SW480 (cell line): ENCODE data around the gene TSC22D2.

Source experiments
- DNase-seq: peaks from one replicate; pipeline ENCODE4 v3.0.0-alpha.2; 2016; ENCODE audit warnings: low spot score

Gene TSC22D2

DNA sequence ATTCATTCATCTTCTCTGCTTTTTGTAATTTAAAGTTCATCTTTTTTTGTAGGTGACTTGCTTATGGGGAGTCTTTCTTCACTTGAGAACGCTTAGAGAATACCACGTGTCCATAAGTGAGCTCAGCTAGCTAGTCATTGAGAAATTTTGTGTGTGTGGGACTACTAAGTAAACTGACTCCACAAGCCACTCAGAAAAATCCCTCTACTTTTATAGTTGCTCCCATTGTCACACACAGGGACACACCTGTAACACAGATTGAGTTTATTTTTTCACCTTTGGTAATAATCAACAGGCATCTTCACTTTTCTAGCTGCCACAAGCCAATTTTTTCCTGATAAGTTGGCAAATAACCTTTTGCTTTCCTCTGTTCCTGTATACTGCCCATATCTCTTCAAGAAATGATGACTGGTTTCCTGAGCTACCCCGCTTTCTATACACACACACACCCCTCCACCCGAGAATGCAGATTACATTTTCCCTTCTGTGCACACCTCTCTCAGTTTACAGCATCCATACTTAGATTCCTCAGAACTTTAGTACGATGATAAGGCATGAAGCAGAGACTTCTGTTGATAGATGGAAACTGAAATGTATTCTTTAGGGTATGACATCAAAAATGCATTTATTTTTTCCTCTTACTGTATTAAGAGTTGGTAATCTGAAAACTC is 4.6 kb downstream of the TSC22D2 start:
- peak; percentile 36 for DNase-seq

- DNase-seq = no peak
Measured at GRCh38 chr3:150414258-150414657, 6.2 kb downstream of the TSC22D2 start.

GRCh38 chr3:150414959-150415358 is 6.9 kb downstream of the TSC22D2 start:
- no peak for DNase-seq

DNA sequence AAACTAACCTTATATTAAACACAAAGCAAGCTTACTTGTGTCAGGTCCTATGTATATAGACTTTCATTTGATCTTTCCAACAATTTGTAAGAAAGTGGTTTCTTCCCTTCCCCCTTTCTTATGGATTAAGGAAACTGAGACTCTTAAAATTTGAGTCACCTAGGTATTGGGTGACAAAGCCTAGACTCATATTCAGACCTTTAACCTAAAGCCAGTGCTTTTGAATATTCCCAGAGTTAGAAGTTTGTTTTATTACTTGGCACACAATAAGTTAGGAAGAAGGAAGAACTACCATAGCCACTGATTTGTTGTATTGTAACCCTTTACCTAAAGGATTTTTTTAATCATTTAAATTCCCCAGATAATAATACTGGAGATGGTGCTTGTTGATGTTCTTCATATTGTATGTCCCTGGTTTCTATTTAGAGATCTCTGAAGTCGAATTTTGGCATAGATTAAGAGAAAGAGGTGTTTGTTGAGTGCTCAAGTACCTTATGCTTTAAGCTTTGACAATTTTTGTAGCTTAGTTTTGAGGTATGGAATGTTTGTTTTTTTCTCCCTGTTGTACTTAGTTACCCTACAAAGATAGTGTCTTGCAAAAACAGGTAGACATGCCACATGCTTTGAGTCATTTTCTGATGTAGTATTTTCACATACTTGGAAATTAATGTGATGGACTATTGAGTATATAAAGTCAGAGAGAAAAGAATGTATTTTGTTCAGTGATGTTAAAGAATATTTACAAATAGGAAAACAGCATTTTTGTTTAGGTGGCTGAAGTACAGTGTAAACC is 11.2 kb downstream of the TSC22D2 start:
- DNase-seq = no peak

- no peak for DNase-seq
Measured at GRCh38 chr3:150419959-150420358, 11.9 kb downstream of the TSC22D2 start.

- no peak for DNase-seq
Measured at GRCh38 chr3:150421256-150421655, 13.2 kb downstream of the TSC22D2 start.

DNA sequence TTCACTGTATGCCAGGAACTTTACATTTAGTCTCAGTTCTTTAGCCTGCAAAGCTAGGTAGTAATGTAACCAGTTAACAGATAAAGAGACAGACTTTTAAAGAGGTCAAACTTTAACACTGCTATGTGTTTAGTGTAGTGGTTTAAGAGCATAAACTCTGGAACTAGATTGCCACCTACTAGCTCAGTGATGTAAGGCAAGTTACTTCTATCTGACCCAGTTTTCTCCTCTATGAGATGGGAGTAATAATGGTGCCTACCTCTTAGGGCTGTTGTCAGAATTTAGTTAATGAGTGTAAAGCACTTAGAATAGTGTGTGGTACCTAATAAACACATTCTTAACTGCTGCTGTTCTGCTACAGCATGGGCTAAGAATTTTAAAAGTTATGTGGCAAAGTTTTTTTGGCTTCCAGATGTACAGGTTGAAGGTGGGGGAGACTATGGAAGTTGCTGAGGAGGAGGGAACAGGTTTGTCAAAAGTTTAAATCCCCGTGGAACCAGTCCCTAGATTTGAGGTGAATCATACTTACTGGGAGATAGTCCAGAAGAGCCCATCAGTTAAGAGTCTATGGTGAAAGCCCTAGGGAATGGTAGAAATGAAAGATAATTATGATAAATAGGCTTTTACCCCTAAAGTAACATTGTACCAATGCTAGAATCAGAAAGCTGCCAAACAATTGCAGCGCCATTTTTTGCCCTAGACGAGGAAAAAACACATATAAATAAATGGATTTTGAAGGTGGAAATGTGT is 13.9 kb downstream of the TSC22D2 start:
- DNase-seq = no peak

GRCh38 chr3:150422907-150423306 is 14.8 kb downstream of the TSC22D2 start:
- no peak for DNase-seq

DNA sequence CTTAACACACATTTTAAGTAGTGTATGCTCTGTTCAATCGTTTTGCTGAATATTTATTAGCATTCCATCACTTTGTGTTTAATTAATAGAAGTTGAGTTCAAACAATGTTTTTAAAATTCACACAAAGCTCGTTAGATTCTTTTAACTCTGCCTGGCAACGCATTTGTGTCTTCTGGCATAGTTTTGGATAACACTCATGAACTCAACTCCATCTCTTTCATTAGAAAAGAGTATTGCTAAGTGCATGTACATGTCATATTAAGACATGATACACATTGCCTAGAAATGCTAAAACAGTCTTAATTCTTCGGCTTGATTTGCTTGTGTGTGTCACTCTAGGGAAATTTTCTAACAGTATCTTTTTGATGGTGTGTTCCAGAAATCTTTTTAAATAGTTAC is 15.7 kb downstream of the TSC22D2 start:
- no peak for DNase-seq

- no peak for DNase-seq
Measured at GRCh38 chr3:150426292-150426691, 18.2 kb downstream of the TSC22D2 start.

DNA sequence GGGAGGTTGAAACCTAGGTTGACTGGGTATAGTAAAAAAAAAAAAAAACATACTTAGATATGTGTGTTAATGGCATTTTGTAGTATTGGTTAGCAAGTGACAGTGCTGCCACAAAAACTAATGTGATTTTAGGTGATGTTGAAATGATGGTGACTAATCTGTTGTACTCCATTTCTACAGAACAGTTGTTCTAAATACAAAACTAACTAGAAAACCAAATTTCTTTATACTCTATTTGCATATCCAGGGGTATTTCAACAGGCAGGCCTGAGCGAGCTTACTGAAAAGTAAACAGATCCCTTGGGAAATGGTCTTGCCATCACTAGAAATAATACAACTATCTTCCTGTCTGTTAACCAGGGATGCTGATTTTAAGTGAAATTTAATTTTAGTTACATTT is 20.5 kb downstream of the TSC22D2 start:
- no peak for DNase-seq

- DNase-seq = no peak
Measured at GRCh38 chr3:150429767-150430671, 21.9 kb downstream of the TSC22D2 start.

GRCh38 chr3:150433347-150433746 is 25.2 kb downstream of the TSC22D2 start:
- no peak for DNase-seq

- DNase-seq = no peak
Measured at GRCh38 chr3:150434234-150434633, 26.1 kb downstream of the TSC22D2 start.

GRCh38 chr3:150436161-150436560 is 28.1 kb downstream of the TSC22D2 start:
- DNase-seq = no peak

GRCh38 chr3:150439657-150440056 is 31.6 kb downstream of the TSC22D2 start:
- no peak for DNase-seq

GRCh38 chr3:150443331-150443741 is 35.2 kb downstream of the TSC22D2 start:
- DNase-seq = no peak

- no peak for DNase-seq
Measured at GRCh38 chr3:150444371-150444770, 36.3 kb downstream of the TSC22D2 start.

DNA sequence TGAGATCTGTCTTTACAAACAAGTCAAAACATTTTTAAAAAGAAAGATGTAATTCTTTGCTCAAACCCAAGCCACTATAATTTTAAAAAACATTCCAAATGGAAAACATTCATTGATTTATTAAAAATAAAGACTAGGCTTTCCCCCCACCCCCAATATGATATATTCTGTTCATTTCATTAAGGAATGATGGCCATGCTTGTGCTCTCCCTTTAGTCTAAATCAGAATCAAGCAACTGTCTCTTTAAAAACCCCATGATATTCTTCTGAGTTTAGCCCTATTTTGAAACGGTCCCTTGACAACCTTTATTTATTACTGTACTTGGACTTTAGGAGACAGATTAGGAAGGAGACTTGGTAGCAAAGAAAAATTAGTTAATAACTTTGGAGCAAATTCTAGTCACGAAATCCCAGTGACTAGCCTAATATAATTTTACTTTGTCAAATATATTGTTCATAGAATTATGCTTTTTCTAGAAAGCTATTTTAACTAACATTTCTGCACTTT is 38.4 kb downstream of the TSC22D2 start:
- DNase-seq = no peak

DNA sequence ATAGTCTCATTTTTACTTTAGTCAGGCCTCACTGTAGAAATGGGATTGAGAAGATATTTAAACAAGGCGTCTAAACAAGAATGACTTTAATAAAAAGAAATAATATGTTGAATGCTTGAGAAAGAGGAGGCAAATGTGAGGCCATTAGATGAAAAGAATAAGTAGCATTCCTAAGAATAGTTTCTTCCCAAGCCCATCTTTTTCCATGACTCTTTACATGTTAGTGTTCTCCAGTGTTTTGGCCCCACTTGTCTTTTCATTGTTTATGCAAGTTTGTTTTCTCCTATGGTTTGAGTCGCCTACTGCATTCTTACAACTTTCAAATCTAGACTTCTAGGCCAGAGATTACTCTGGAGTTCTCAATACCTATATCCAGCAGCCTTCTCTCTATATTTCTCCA is 39.0 kb downstream of the TSC22D2 start:
- DNase-seq = no peak

DNA sequence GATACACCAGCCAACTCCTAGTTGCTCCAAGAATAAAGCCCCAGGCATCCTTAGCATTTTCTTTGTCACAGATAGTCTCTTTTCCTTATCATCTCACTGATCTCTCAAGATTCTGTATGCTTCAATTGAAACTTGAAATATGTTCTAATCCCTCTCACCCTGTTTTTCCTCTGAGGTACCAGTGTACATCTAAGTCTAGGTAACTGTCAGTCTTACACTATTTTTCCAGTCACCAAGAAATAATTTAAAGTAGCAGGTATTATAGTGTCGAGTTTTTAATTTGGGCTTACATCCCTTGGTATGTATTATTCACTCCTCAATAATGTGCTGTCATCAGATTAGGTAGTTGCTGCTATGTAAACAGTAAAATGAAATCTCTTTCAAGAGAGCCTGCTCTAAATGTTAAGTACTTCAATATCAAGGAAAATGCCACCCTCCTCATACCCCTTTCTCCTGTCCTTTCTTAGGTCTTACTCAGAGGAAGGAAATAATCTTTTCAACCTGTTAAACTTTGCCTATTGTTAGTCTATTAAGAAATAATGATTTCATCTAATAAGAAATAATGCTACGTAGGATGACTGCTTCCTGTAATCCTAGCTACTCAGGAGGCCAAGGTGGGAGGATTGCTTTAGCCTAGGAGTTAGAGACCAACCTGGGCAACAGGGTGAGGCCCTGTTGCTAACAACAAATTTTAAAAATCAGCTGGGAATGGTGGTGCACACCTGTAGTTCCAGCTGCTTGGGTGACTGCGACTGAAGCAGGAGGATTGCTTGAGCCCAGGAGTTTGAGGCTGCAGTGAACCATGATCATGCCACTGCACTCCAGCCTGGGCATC is 39.8 kb downstream of the TSC22D2 start:
- no peak for DNase-seq
